GM12892 (cell line): ENCODE measurements around the gene CRB2.

Source experiments
- POLR2AphosphoS5 ChIP-seq: IDR thresholded peaks from 2 replicates; pipeline ENCODE4 v1.6.1; 2011; ENCODE audit warnings: low read depth, low read length, control low read depth
- TAF1 ChIP-seq: IDR thresholded peaks from 2 replicates; pipeline ENCODE4 v1.6.1; 2011; ENCODE audit warnings: low read depth, mild to moderate bottlenecking, control low read depth, low read length, borderline replicate concordance

DNA sequence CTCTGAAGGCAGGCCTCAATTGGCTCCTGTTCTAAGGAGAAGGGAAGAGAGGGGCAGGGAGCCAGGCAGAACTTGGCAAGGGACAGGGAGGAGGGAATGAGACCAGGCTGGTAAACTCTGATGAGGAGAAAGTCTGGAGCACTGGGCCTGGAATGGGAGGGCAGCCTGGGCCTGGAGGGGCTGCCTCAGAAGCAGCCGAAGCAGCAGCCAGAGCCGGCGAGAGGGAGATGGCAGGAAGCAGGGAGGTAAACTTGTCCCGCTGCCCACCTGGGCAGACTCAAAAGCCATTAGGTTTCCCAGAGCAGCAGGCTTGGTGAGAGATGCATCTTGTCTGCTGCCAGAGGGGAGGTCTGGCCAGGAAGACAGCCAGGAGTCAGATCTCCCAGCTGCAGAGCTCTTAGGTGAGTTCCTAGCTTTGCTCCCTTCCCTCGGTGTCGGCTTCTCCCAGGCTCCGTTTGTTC lies 37.0 kb upstream of the CRB2 start:
- TF ChIP-seq POLR2AphosphoS5 (no peak), TAF1 (no peak)
